MCF 10A (cell line): ENCODE data around the gene BRD7. TPM values are rescaled to one million over a fixed set of nuclear protein-coding genes. Genes with fewer than 3 reads are reported as not detected.

Experiments
- BruUV-seq: library from RNA; stranded (reverse); fragments of 400-500 nt; replicated peaks from 2 replicates; lab custom pipeline; 2021; lab: Mats Ljungman, UMichigan
- CTCF ChIA-PET: fragments of 300-600 bp; sonication (Branson Sonifier 250); formaldehyde crosslinking; extraction: SDS; loops from one replicate; lab custom pipeline; 2021; ENCODE audit warnings: antibody characterized with exemption, inconsistent platforms; lab: Yijun Ruan, JAX
- POLR2A ChIA-PET: fragments of 300-600, 350-650 bp; sonication (Branson Sonifier 250); formaldehyde crosslinking; extraction: SDS; loops from one replicate; lab custom pipeline; 2020; ENCODE audit warnings: antibody characterized with exemption, inconsistent platforms; lab: Yijun Ruan, JAX
- DNase-seq: peaks from one replicate; pipeline ENCODE4 v3.0.0-alpha.2; 2018; ENCODE audit not compliant: unreplicated experiment
- H3K27ac Mint-ChIP-seq: one replicate; pipeline ENCODE4 v1.8.0; 2022; ENCODE audit warnings: mild to moderate bottlenecking, low read depth, mixed read lengths; ENCODE audit not compliant: unreplicated experiment
- H3K27me3 Mint-ChIP-seq: one replicate; pipeline ENCODE4 v1.8.0; 2022; ENCODE audit warnings: mixed read lengths; ENCODE audit not compliant: insufficient read depth, unreplicated experiment
- H3K36me3 Mint-ChIP-seq: one replicate; pipeline ENCODE4 v1.8.0; 2022; ENCODE audit warnings: mild to moderate bottlenecking, moderate library complexity, mixed read lengths; ENCODE audit not compliant: insufficient read depth, unreplicated experiment
- H3K4me1 Mint-ChIP-seq: one replicate; pipeline ENCODE4 v1.8.0; 2022; ENCODE audit warnings: mixed read lengths; ENCODE audit not compliant: insufficient read depth, unreplicated experiment
- H3K4me3 Mint-ChIP-seq: one replicate; pipeline ENCODE4 v1.8.0; 2022; ENCODE audit warnings: mild to moderate bottlenecking, moderate library complexity, mixed read lengths; ENCODE audit not compliant: unreplicated experiment
- H3K9me3 Mint-ChIP-seq: one replicate; pipeline ENCODE4 v1.8.0; 2022; ENCODE audit warnings: mixed read lengths; ENCODE audit not compliant: unreplicated experiment
- intact Hi-C: fragments of 100-400 bp; cut with micrococcal nuclease; formaldehyde crosslinking; loops from 2 replicates; pipeline ENCODE4 v1.14.1; 2022
- total RNA-seq: library from RNA; stranded (reverse); gene quantifications from 2 replicates; pipeline ENCODE4 v1.2.3, GENCODE V29; 2022
- TF ChIP-seq, protein P1 (sequence below): fragments of 200-600 bp; IDR thresholded peaks from one replicate; pipeline ENCODE4 v1.8.0; 2022; ENCODE audit warnings: antibody characterized with exemption, mild to moderate bottlenecking; ENCODE audit not compliant: unreplicated experiment

Gene BRD7
- total RNA-seq, 1 experiment from 2014 or later = 75.9 TPM

DNA sequence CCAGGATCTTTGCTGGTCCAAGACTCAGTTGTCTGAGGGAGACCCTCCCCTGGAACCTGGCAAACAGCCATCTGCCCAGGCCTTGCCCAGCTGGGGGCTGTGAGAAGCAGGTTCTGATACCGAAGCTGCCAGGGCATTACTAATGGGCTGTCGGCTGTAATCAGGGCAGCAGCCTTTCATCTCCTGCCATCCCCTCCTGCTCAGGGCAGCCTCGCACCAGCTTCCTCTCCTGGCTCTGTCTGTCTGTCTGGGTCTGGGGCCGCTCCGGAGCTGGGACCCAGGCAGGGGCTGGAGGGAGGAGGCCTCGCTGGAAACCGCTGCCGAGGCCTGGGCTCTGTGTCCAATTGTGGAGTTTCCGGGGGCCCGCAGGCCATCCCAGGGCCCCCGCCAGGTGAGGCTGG lies 21.6 kb upstream of the BRD7 start:
- no peak for DNase-seq
- Mint-ChIP-seq H3K4me3 (no peak overlapping the region), H3K27me3 (no peaks in the 10 kb centered on the region), H3K27ac (no peak overlapping the region), H3K4me1 (peaks cover 6% of the 10 kb centered on the region), H3K36me3 (no peaks in the 10 kb centered on the region), H3K9me3 (no peaks in the 10 kb centered on the region)
- ChIA-PET POLR2A (no interaction called here), CTCF (interaction anchor here (0.5 to 1.1 kb wide), 4 partner anchors 16 to 271 kb away, joined by 3 to 4 read pairs (median 3); no protein-coding TSS in a partner anchor)
- TF ChIP-seq, protein P1, sequence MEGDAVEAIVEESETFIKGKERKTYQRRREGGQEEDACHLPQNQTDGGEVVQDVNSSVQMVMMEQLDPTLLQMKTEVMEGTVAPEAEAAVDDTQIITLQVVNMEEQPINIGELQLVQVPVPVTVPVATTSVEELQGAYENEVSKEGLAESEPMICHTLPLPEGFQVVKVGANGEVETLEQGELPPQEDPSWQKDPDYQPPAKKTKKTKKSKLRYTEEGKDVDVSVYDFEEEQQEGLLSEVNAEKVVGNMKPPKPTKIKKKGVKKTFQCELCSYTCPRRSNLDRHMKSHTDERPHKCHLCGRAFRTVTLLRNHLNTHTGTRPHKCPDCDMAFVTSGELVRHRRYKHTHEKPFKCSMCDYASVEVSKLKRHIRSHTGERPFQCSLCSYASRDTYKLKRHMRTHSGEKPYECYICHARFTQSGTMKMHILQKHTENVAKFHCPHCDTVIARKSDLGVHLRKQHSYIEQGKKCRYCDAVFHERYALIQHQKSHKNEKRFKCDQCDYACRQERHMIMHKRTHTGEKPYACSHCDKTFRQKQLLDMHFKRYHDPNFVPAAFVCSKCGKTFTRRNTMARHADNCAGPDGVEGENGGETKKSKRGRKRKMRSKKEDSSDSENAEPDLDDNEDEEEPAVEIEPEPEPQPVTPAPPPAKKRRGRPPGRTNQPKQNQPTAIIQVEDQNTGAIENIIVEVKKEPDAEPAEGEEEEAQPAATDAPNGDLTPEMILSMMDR = no peak
- no TSS peak for BruUV-seq
- intact Hi-C loops = no loop called here

DNA sequence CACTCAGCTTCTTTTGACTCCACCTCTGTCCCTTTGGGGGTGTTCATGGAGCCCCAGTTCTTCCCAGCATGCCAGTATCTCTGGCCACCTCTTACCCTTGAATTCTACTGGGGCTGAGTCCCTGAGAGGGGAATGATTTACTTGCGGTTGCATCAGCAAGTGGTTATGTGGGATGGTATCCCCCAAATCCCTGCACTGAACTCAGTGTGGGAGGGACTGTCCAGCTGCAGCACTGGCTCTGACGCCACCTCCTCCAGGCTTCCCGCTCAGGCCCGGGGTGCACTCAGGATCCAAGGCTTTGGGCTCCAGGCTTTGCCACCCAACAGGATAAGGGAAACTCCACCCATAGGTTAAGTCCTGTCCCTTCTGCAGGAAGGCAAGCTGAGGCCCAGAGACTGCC lies 21.1 kb upstream of the BRD7 start:
- BruUV-seq = no TSS peak
- no peak for DNase-seq
- no peaks in the 10 kb centered on the region for H3K27me3 Mint-ChIP-seq
- ChIA-PET POLR2A (no interaction called here), CTCF (interaction anchor here (0.6 to 1.1 kb wide), 3 partner anchors 16 to 273 kb away, joined by 3 to 4 read pairs (median 3); no protein-coding TSS in a partner anchor)
- H3K9me3 Mint-ChIP-seq = no peaks in the 10 kb centered on the region
- no peak overlapping the region for H3K27ac Mint-ChIP-seq
- TF ChIP-seq, protein P1 = no peak
- no peak overlapping the region for H3K4me3 Mint-ChIP-seq
- H3K4me1 Mint-ChIP-seq = peaks cover under 1% of the 10 kb centered on the region
- intact Hi-C loops = no loop called here
- H3K36me3 Mint-ChIP-seq = no peaks in the 10 kb centered on the region

- no TSS peak for BruUV-seq
- no peak overlapping the region for H3K4me3 Mint-ChIP-seq
Measured at GRCh38 chr16:50388496-50388895, 19.7 kb upstream of the BRD7 start.

DNA sequence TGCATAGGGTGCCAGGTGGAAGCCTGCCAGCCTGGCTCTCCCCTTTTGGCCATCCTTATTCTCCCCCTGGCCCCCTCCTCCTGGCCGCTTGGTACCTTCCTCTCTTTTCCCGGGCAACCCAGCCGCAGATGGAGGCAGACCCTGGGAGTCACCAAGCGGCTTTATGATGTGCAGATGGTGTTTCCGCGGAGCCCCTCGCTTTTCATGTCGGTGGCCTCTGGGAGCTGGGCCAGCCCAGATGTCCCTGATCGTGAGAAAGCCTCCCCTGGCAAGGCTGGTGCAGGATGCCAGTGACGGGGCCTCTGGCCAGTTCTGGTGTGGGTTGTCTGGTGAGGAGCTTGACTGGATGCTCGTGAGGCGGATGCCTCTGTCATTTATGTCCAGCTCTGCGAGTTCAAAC lies 18.0 kb upstream of the BRD7 start:
- no TSS peak for BruUV-seq
- intact Hi-C loops = no loop called here
- Mint-ChIP-seq H3K27ac (no peak overlapping the region), H3K27me3 (no peaks in the 10 kb centered on the region), H3K4me1 (no peaks in the 10 kb centered on the region), H3K4me3 (no peak overlapping the region), H3K9me3 (no peaks in the 10 kb centered on the region), H3K36me3 (no peaks in the 10 kb centered on the region)
- CTCF ChIA-PET = interaction anchor here (0.6 to 1.5 kb wide), 3 partner anchors 13 to 326 kb away, joined by 3 to 4 read pairs (median 3); partner anchors contain the start of gene BRD7
- TF ChIP-seq, protein P1 = no peak
- DNase-seq = no peak
- POLR2A ChIA-PET = no interaction called here

More at GRCh38 chr16:50388496-50388895, 19.7 kb upstream of the BRD7 start:
- intact Hi-C loops = no loop called here
- Mint-ChIP-seq H3K27ac (no peak overlapping the region), H3K4me1 (no peaks in the 10 kb centered on the region), H3K9me3 (no peaks in the 10 kb centered on the region), H3K36me3 (no peaks in the 10 kb centered on the region), H3K27me3 (no peaks in the 10 kb centered on the region)
- no peak for DNase-seq
- ChIA-PET CTCF (interaction anchor here (0.7 to 1.8 kb wide), 5 partner anchors 12 to 418 kb away, joined by 3 to 7 read pairs (median 4); no protein-coding TSS in a partner anchor), POLR2A (no interaction called here)
- TF ChIP-seq, protein P1 = no peak
